Caco-2 (cell line): ENCODE results near the gene STX5. TPM values are rescaled to one million over a fixed set of nuclear protein-coding genes. Genes with fewer than 3 reads are reported as not detected.

Source experiments
- BruUV-seq: library from RNA; stranded (reverse); fragments of 400-500 nt; replicated peaks from 2 replicates; lab custom pipeline; 2021; lab: Mats Ljungman, UMichigan
- CTCF ChIA-PET: fragments of 300-600 bp; sonication (Branson Sonifier 250); formaldehyde crosslinking; loops from one replicate; lab custom pipeline; 2022; ENCODE audit warnings: antibody characterized with exemption; lab: Charles Lee
- POLR2A ChIA-PET: fragments of 300-600 bp; sonication (Branson Sonifier 250); formaldehyde crosslinking; loops from one replicate; lab custom pipeline; 2022; ENCODE audit warnings: antibody characterized with exemption; lab: Charles Lee
- DNase-seq, 2 experiments: peaks; one replicate each; pipeline versions ENCODE4 v3.0.0 to v3.0.0-alpha.2; 2020 to 2022
- H3K27me3 ChIP-seq: replicated peaks from 2 replicates; pipeline ENCODE4 v1.6.0; 2011; ENCODE audit warnings: low read length; ENCODE audit not compliant: control insufficient read depth, insufficient read depth
- H3K36me3 ChIP-seq: 2 replicates; pipeline ENCODE4 v1.5.1; 2011; ENCODE audit warnings: low read length; ENCODE audit not compliant: control insufficient read depth, insufficient read depth
- H3K4me1 ChIP-seq: fragments of 250-450 bp; sonication (Bioruptor Pico); 2 replicates; pipeline ENCODE4 v1.5.1; 2020; ENCODE audit warnings: mild to moderate bottlenecking
- H3K4me3 ChIP-seq: 2 replicates; pipeline ENCODE4 v1.5.1; 2011; ENCODE audit warnings: low read depth, mild to moderate bottlenecking, control low read depth, low read length
- H3K9me3 ChIP-seq: fragments of 250-450 bp; sonication (Bioruptor Pico); 2 replicates; pipeline ENCODE4 v1.5.1; 2020; ENCODE audit warnings: mild to moderate bottlenecking, moderate library complexity
- H3K27ac Mint-ChIP-seq: one replicate; pipeline ENCODE4 v1.8.0; 2022; ENCODE audit warnings: mixed read lengths; ENCODE audit not compliant: unreplicated experiment
- H3K27me3 Mint-ChIP-seq: one replicate; pipeline ENCODE4 v1.8.0; 2022; ENCODE audit warnings: mixed read lengths; ENCODE audit not compliant: insufficient read depth, unreplicated experiment
- H3K36me3 Mint-ChIP-seq: one replicate; pipeline ENCODE4 v1.8.0; 2022; ENCODE audit warnings: mild to moderate bottlenecking, mixed read lengths; ENCODE audit not compliant: insufficient read depth, unreplicated experiment
- H3K4me1 Mint-ChIP-seq: one replicate; pipeline ENCODE4 v1.8.0; 2022; ENCODE audit warnings: low read depth, mixed read lengths; ENCODE audit not compliant: unreplicated experiment
- H3K4me3 Mint-ChIP-seq: one replicate; pipeline ENCODE4 v1.8.0; 2022; ENCODE audit warnings: mild to moderate bottlenecking, moderate library complexity, mixed read lengths; ENCODE audit not compliant: unreplicated experiment
- H3K9me3 Mint-ChIP-seq: one replicate; pipeline ENCODE4 v1.8.0; 2022; ENCODE audit warnings: mixed read lengths; ENCODE audit not compliant: unreplicated experiment
- intact Hi-C: fragments of 100-400 bp; cut with micrococcal nuclease; formaldehyde crosslinking; loops from one replicate; pipeline ENCODE4 v1.10.0; 2022; ENCODE audit not compliant: unreplicated experiment
- total RNA-seq: library from RNA; stranded (reverse); gene quantifications from 2 replicates; pipeline ENCODE4 v1.2.3, GENCODE V29; 2022
- TF ChIP-seq, protein P1 (sequence below), 2 experiments: fragments of 200-600 bp in 1 of 2; IDR thresholded peaks; 1 replicate in 1 of 2; 2 replicates in 1 of 2; pipeline versions ENCODE4 v1.5.1 to v1.8.0; 2011 to 2022; ENCODE audit warnings: antibody characterized with exemption in 1 of 2, control low read depth in 1 of 2, inconsistent platforms in 1 of 2, low read depth in 1 of 2, low read length in 1 of 2, mild to moderate bottlenecking in 1 of 2, moderate library complexity in 1 of 2; ENCODE audit not compliant: insufficient read depth in 1 of 2, severe bottlenecking in 1 of 2, unreplicated experiment in 1 of 2

The STX5 gene
- total RNA-seq, 1 experiment from 2014 or later: 44.2 TPM

DNA sequence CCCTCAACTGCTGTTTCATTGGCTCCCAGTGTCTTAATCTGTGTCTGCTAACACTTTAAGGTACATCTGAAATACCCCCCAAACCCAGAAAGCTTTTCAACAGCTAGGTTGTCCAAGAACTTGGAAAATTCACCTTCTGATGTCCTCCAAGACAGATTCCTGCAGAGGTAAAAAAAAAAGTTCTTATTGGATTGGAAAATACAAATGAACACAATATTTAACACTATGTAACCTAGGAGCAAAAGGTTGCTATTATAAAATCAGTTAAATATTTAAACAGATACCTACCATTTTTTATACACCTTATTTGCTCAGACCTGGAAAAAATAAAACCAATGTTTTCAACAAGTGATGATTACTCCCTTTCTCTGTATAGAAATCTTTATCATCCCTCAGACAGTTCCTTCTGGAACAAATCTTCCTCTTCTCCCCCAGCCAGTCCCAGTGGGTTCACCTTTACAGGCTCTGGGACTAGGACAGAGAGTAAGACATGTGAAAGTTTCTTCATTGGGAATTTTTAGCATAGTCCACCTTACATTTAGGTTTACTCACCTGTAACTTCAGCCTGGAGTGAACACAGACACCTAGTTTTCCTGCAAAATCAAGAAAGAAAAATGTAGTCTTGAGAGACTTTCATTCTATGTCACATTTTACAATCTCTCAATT, 20.8 kb upstream of the STX5 start:
- H3K9me3 Mint-ChIP-seq: no peaks in the 10 kb centered on the region
- no TSS peak for BruUV-seq
- peak overlapping the region; percentile 77 for H3K4me3 Mint-ChIP-seq
- no peaks in the 10 kb centered on the region for H3K27me3 ChIP-seq
- H3K4me1 ChIP-seq: peaks cover 24% of the 10 kb centered on the region
- DNase-seq: no peak
- TF ChIP-seq, protein P1, sequence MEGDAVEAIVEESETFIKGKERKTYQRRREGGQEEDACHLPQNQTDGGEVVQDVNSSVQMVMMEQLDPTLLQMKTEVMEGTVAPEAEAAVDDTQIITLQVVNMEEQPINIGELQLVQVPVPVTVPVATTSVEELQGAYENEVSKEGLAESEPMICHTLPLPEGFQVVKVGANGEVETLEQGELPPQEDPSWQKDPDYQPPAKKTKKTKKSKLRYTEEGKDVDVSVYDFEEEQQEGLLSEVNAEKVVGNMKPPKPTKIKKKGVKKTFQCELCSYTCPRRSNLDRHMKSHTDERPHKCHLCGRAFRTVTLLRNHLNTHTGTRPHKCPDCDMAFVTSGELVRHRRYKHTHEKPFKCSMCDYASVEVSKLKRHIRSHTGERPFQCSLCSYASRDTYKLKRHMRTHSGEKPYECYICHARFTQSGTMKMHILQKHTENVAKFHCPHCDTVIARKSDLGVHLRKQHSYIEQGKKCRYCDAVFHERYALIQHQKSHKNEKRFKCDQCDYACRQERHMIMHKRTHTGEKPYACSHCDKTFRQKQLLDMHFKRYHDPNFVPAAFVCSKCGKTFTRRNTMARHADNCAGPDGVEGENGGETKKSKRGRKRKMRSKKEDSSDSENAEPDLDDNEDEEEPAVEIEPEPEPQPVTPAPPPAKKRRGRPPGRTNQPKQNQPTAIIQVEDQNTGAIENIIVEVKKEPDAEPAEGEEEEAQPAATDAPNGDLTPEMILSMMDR (IDR thresholded peaks at IDR 0.05; ENCODE audit: insufficient read depth in 1 of 2, low read depth in 1 of 2, low read length in 1 of 2, severe bottlenecking in 1 of 2, unreplicated experiment in 1 of 2): no peak
- H3K9me3 ChIP-seq: no peaks in the 10 kb centered on the region
- CTCF ChIA-PET: no interaction called here
- POLR2A ChIA-PET: interaction anchor here (0.9 to 3.0 kb wide), 4 partner anchors 10 to 62 kb away, joined by 4 to 17 read pairs (median 6); no protein-coding TSS in a partner anchor
- intact Hi-C loops: loop anchor here (10.0 kb wide), 1 partner anchor 128 kb away; the partner anchor contains the start of genes HNRNPUL2 and TTC9C
- peaks cover 94% of the 10 kb centered on the region for H3K36me3 Mint-ChIP-seq
- H3K4me3 ChIP-seq: no peak overlapping the region
- H3K27me3 Mint-ChIP-seq: no peaks in the 10 kb centered on the region
- H3K4me1 Mint-ChIP-seq: peaks cover 18% of the 10 kb centered on the region
- H3K27ac Mint-ChIP-seq: peak overlapping the region; percentile 85
- peaks cover 13% of the 10 kb centered on the region for H3K36me3 ChIP-seq

DNA sequence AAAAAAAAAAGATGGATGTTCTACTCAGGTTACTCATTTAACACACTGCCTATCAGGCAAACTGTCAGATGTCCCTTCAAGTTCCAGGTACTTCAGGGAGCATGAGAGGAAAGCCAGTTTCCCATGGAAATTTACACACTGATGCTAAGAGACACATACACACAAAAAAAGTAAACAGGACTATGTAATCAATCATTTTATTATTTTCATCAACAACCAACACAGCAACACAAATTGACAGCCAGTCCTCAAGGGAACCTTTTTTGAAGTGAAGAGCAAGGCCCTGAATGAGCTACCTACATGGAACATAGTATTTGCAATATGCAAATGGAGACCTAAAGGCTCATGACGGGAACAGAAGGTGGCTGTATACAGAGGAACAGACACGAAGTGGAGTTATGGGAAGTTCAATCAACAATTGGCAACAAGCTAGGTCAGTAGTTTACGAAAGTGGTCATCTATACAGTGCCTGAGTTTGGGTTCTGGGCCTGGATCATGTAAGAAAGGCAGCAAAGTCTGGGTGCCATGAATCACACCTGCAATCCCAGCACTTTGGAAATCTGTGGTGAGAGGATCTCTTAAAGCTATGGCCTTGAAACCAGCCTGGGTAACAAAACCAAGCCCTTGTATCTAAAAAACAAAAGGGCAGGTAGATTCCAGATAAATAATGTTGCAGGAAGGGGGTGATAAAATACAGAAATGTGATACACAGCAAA, 20.1 kb upstream of the STX5 start:
- Mint-ChIP-seq H3K36me3 (peaks cover 94% of the 10 kb centered on the region), H3K27me3 (no peaks in the 10 kb centered on the region), H3K27ac (peak overlapping the region; percentile 85), H3K4me1 (peaks cover 15% of the 10 kb centered on the region), H3K4me3 (peak overlapping the region; percentile 77), H3K9me3 (no peaks in the 10 kb centered on the region)
- BruUV-seq: no TSS peak
- Histone ChIP-seq H3K4me3 (no peak overlapping the region), H3K36me3 (peaks cover 13% of the 10 kb centered on the region), H3K9me3 (no peaks in the 10 kb centered on the region), H3K4me1 (peaks cover 28% of the 10 kb centered on the region), H3K27me3 (no peaks in the 10 kb centered on the region)
- intact Hi-C loops: loop anchor here (10.0 kb wide), 1 partner anchor 127 kb away; the partner anchor contains the start of genes HNRNPUL2 and TTC9C
- ChIA-PET POLR2A (interaction anchor here (0.6 to 3.0 kb wide), 7 partner anchors 9 to 61 kb away, joined by 3 to 17 read pairs (median 4); partner anchors contain the start of gene SLC3A2), CTCF (interaction anchor here (0.5 kb wide), 1 partner anchor 12 kb away, joined by 4 read pairs; no protein-coding TSS in a partner anchor)
- TF ChIP-seq, protein P1 (IDR thresholded peaks at IDR 0.05; ENCODE audit: insufficient read depth in 1 of 2, low read depth in 1 of 2, low read length in 1 of 2, severe bottlenecking in 1 of 2, unreplicated experiment in 1 of 2): no peak
- no peak for DNase-seq
